ENCODE measurements around the gene TTYH1.

- TF ChIP-seq YY1 (IDR thresholded peaks at IDR 0.05; ENCODE audit: borderline replicate concordance in 1 of 3, control insufficient read depth in 1 of 3, extremely low read depth in 1 of 3, insufficient read depth in 3 of 3, insufficient read length in 1 of 3, insufficient replicate concordance in 2 of 3, low read depth in 1 of 3, low read length in 2 of 3) = no peak
- TF ChIP-seq POLR2A (conservative IDR thresholded peaks at IDR 0.05) = no peak
- TF ChIP-seq REST (IDR thresholded peaks at IDR 0.05; ENCODE audit: borderline replicate concordance) = no peak
- TF ChIP-seq REST (CRISPR knock-in tag; IDR thresholded peaks at IDR 0.05; ENCODE audit: low read depth) = no peak
- TF ChIP-seq EP300 (IDR thresholded peaks at IDR 0.05; ENCODE audit: low read length) = no peak
Measured at GRCh38 chr19:54380897-54381296, 34.4 kb upstream of the TTYH1 start.

All from K562 (cell line).